Measurements from ENCODE around the gene BFAR.

- no peak for TF ChIP-seq TAF1 (IDR thresholded peaks at IDR 0.05; ENCODE audit: borderline replicate concordance, low read depth, low read length)
- TF ChIP-seq EP300 (IDR thresholded peaks at IDR 0.05; ENCODE audit: borderline replicate concordance in 1 of 2, low read depth in 1 of 2, low read length in 1 of 2): no peak
- TF ChIP-seq RAD21 (IDR thresholded peaks at IDR 0.05; ENCODE audit: low read length): no peak
- no peak for TF ChIP-seq CTCF (IDR thresholded peaks at IDR 0.05)
- no peak for TF ChIP-seq POLR2AphosphoS5 (IDR thresholded peaks at IDR 0.05; ENCODE audit: low read depth, low read length)
- no peak for TF ChIP-seq EZH2phosphoT487 (IDR thresholded peaks at IDR 0.05; ENCODE audit: borderline replicate concordance, low read depth)
- TF ChIP-seq GABPA (IDR thresholded peaks at IDR 0.05; ENCODE audit: low read depth): no peak
- no peak for TF ChIP-seq JUND (IDR thresholded peaks at IDR 0.05)
- no peak for TF ChIP-seq USF1 (IDR thresholded peaks at IDR 0.05; ENCODE audit: borderline replicate concordance, low read depth)
- no peak for TF ChIP-seq REST (IDR thresholded peaks at IDR 0.05; ENCODE audit: low read depth, low read length)
- no peak for TF ChIP-seq YY1 (IDR thresholded peaks at IDR 0.05; ENCODE audit: low read depth)
Measured at GRCh38 chr16:14585287-14585686, 47.5 kb upstream of the BFAR start.
